Neural cell (in vitro differentiated cells): ENCODE data around the gene CRACR2B.

Source experiments
- EZH2 ChIP-seq: fragments of 200-600, 300-800 bp; shearing (Covaris generic), sonication (generic); IDR thresholded peaks from 2 replicates; pipeline ENCODE4 v1.6.1; 2014; ENCODE audit warnings: antibody characterized with exemption, low read length, borderline replicate concordance, mild to moderate bottlenecking; ENCODE audit not compliant: insufficient read depth, poor library complexity, severe bottlenecking
- POLR2AphosphoS5 ChIP-seq: IDR thresholded peaks from 2 replicates; pipeline ENCODE4 v1.6.1; 2012
- REST ChIP-seq: IDR thresholded peaks from 2 replicates; pipeline ENCODE4 v1.6.1; 2012; ENCODE audit warnings: borderline replicate concordance
- TF ChIP-seq, protein P1 (sequence below): fragments of 450-650 bp; IDR thresholded peaks from 2 replicates; pipeline ENCODE4 v1.5.1; 2014; ENCODE audit warnings: antibody characterized with exemption, mild to moderate bottlenecking, moderate library complexity; ENCODE audit not compliant: poor library complexity, severe bottlenecking

DNA sequence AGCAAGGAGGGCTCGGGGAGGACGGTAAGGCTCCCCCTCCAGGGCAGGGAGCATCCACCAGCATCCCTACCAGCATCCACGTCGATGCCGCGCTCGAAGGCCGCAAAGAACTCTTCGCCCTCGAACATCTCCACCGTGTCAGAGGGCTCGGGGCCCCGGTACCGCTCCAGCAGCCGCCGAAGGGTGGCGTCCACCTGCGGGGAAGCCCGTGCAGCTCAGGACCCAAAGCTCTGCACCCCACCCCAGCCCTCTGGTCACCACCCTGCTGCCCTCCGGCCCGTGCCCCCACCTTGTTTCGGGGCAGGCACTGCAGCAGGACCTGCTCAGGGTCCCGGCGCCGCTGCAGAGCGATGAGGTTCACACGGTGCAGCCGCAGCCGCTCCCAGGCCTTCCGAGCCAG lies 27.2 kb upstream of the CRACR2B start:
- TF ChIP-seq, protein P1, sequence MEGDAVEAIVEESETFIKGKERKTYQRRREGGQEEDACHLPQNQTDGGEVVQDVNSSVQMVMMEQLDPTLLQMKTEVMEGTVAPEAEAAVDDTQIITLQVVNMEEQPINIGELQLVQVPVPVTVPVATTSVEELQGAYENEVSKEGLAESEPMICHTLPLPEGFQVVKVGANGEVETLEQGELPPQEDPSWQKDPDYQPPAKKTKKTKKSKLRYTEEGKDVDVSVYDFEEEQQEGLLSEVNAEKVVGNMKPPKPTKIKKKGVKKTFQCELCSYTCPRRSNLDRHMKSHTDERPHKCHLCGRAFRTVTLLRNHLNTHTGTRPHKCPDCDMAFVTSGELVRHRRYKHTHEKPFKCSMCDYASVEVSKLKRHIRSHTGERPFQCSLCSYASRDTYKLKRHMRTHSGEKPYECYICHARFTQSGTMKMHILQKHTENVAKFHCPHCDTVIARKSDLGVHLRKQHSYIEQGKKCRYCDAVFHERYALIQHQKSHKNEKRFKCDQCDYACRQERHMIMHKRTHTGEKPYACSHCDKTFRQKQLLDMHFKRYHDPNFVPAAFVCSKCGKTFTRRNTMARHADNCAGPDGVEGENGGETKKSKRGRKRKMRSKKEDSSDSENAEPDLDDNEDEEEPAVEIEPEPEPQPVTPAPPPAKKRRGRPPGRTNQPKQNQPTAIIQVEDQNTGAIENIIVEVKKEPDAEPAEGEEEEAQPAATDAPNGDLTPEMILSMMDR = no peak
- TF ChIP-seq REST (no peak), POLR2AphosphoS5 (no peak), EZH2 (no peak)
